HUES64 (cell line): ENCODE data around the gene PEX13.
A peak's percentile ranks its signal among the peaks of the same experiment; 100 is the strongest.
"Not testable (repeated sequence)": the region's sequence is repeated elsewhere in the genome, so short reads cannot be mapped to it uniquely, and the experiment has no call there.

Experiments used
- H3K27ac ChIP-seq: 2 replicates; pipeline ENCODE4 v1.7.0; 2013; ENCODE audit warnings: low read depth, low read length, inconsistent platforms
- H3K27me3 ChIP-seq: 2 replicates; pipeline ENCODE4 v1.6.1; 2013; ENCODE audit warnings: mild to moderate bottlenecking, low read length; ENCODE audit not compliant: insufficient read depth
- H3K36me3 ChIP-seq: 2 replicates; pipeline ENCODE4 v1.6.1; 2013; ENCODE audit warnings: mild to moderate bottlenecking, low read length; ENCODE audit not compliant: insufficient read depth
- H3K4me1 ChIP-seq: 2 replicates; pipeline ENCODE4 v1.6.1; 2013; ENCODE audit warnings: mild to moderate bottlenecking, low read length, moderate library complexity; ENCODE audit not compliant: insufficient read depth
- H3K4me3 ChIP-seq: 2 replicates; pipeline ENCODE4 v1.5.1; 2013; ENCODE audit warnings: mild to moderate bottlenecking, low read length, moderate library complexity
- H3K9ac ChIP-seq: 2 replicates; pipeline ENCODE4 v1.6.1; 2013; ENCODE audit warnings: mild to moderate bottlenecking, low read depth, low read length
- H3K9me3 ChIP-seq: 2 replicates; pipeline ENCODE4 v1.6.1; 2013; ENCODE audit warnings: low read depth, low read length; ENCODE audit not compliant: insufficient read depth
- WGBS: fragments of 150-250, 120-280 bp; methylation state at CpG from one replicate; pipeline ENCODE4 v1.1.7; 2013; ENCODE audit warnings: missing lambda C conversion rate; 5-methylcytosine and 5-hydroxymethylcytosine counted together

Gene PEX13

GRCh38 chr2:61011678-61012077 lies 5.8 kb upstream of the PEX13 start:
- Histone ChIP-seq H3K4me3 (no peak overlapping the region), H3K9me3 (no peaks in the 10 kb centered on the region), H3K9ac (no peak overlapping the region), H3K27ac (no peak overlapping the region), H3K4me1 (no peaks in the 10 kb centered on the region), H3K27me3 (no peaks in the 10 kb centered on the region), H3K36me3 (no peaks in the 10 kb centered on the region)
- WGBS = 100% methylated on average over 1 of the region's 1 CpG

DNA sequence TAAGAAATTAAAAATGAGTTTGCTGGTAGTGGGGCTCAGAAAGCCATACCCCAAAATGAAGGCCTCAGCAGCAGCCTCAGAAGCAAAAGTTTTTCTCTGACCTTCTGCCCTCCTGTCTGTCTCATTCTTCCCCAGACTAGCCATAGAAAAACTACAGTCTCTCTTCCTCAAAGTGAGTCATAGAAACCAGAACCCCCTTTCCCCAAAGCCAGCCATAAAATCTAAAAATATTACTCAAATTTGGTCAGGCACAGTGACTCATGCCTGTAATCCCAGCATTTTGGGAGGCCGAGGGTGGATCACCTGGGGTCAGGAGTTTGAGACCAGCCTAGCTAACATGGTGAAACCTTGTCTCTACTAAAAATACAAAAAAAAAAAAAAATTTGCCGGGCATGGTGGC lies 5.2 kb upstream of the PEX13 start:
- H3K27me3 ChIP-seq, H3K4me3 ChIP-seq, H3K9ac ChIP-seq, H3K36me3 ChIP-seq, H3K4me1 ChIP-seq, H3K9me3 ChIP-seq, H3K27ac ChIP-seq: not testable (repeated sequence)
- 94% methylated on average over 2 of the region's 2 CpGs for WGBS

- Histone ChIP-seq H3K27ac (no peak overlapping the region), H3K9ac (no peak overlapping the region), H3K4me1 (no peaks in the 10 kb centered on the region), H3K27me3 (no peaks in the 10 kb centered on the region), H3K36me3 (no peaks in the 10 kb centered on the region), H3K9me3 (no peaks in the 10 kb centered on the region), H3K4me3 (no peak overlapping the region)
- 88% methylated on average over 3 of the region's 3 CpGs for WGBS
Observed at GRCh38 chr2:61013382-61013781, 4.1 kb upstream of the PEX13 start.

GRCh38 chr2:61014763-61015162 lies 2.8 kb upstream of the PEX13 start:
- Histone ChIP-seq H3K4me1 (peaks cover 12% of the 10 kb centered on the region; the same call in 1 of the 2 replicates), H3K36me3 (no peaks in the 10 kb centered on the region), H3K9ac (no peak overlapping the region), H3K9me3 (no peaks in the 10 kb centered on the region), H3K4me3 (no peak overlapping the region), H3K27me3 (no peaks in the 10 kb centered on the region), H3K27ac (no peak overlapping the region)
- WGBS = 89% methylated on average over 3 of the region's 3 CpGs

DNA sequence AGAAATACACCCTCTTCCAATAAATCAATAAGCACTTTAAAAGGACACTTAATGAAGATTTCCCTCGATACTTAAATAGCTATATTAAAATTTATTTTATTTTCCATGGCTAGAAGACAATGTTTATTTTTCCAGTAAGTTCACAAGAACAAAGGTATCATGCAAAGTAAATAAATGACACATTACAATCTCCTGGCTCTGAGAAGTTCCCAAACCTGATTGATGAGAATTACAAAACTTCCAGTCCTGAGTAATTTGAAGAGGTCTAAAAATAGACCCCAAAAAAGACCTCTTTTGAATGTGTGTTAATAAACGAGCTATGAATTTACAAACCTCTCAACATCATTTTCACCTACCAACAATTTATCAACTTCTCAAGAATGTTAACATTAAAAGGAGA lies 1.5 kb upstream of the PEX13 start:
- Histone ChIP-seq H3K9me3 (no peaks in the 10 kb centered on the region), H3K9ac (peak overlapping the region; percentile 96; the same call in 1 of the 2 replicates), H3K27me3 (no peaks in the 10 kb centered on the region), H3K4me3 (peak overlapping the region; percentile 96), H3K36me3 (no peaks in the 10 kb centered on the region), H3K27ac (no peak overlapping the region), H3K4me1 (peaks cover 12% of the 10 kb centered on the region; the same call in 1 of the 2 replicates)
- no CpG with 5 or more reads among the region's 2 CpGs for WGBS

- Histone ChIP-seq H3K4me3 (peak overlapping the region; percentile 96), H3K36me3 (no peaks in the 10 kb centered on the region), H3K9ac (peak overlapping the region; percentile 96), H3K27me3 (no peaks in the 10 kb centered on the region), H3K27ac (peak overlapping the region; percentile 98), H3K9me3 (no peaks in the 10 kb centered on the region), H3K4me1 (peaks cover 15% of the 10 kb centered on the region; the same call in 1 of the 2 replicates)
- 5% methylated on average over 14 of the region's 16 CpGs for WGBS
Observed at GRCh38 chr2:61016392-61017002, 1.0 kb upstream of the PEX13 start.

DNA sequence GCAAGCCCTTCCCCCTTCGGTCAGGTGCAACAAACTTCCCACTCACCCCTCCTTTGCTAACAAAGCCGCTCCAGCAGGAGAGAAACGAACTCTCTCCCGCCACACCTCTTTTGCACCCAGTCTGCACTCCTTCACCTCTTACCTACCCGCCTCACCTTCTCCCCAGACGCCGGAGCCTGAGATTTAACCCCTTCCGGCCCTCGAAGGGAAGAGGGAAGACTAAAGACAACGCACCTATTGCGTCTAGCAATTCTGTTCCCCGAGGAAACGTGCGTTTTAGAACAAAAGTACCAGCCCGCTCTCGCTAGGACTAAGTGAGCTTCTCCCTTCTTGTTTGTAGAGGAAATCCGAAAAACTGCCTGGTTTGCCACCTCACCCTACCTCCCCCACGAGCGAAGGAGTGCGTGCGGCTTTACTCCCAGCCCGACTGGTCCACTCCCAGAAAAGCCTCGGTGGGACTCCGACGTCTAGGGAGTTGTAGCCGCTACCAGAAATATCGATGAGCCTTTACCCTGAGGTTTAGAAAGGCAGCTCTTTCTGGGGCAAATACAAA lies 441 bp upstream of the PEX13 start:
- H3K4me3 ChIP-seq = peak overlapping the region; percentile 96
- WGBS = under 1% methylated on average over 27 of the region's 27 CpGs

DNA sequence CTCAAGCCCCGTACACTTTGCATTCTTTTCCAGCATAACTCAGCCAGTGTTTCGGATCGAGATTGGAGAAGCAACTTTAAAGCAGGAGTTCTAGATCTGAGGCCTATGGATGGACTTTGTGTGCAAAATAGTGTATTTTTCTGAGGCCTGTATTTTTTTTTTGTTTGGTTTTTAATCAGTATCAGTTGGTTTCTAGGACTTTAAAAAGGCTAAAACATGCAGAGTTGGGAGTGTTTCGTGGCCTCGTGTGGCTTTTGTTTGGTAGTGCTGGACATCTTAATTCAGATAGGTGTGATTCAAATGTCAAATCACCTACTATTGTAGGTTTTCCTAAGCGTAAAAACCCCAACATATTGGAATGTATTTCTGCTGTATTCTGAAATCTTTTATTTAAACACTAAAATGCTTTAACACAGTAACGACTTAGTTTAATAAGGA lies 817 bp downstream of the PEX13 start:
- H3K4me3 ChIP-seq = peak overlapping the region; percentile 96
- no peaks in the 10 kb centered on the region for H3K27me3 ChIP-seq
- peaks cover 15% of the 10 kb centered on the region; the same call in 1 of the 2 replicates for H3K4me1 ChIP-seq
- peaks cover 7% of the 10 kb centered on the region; the same call in 1 of the 2 replicates for H3K36me3 ChIP-seq
- 0% methylated on average over 5 of the region's 7 CpGs for WGBS
- no peaks in the 10 kb centered on the region for H3K9me3 ChIP-seq
- peak overlapping the region; percentile 96 for H3K9ac ChIP-seq
- H3K27ac ChIP-seq = peak overlapping the region; percentile 98; the same call in 1 of the 2 replicates

More for the DNA sequence above, 441 bp upstream of the PEX13 start:
- Histone ChIP-seq H3K9ac (peak overlapping the region; percentile 96), H3K27me3 (no peaks in the 10 kb centered on the region), H3K27ac (peak overlapping the region; percentile 98), H3K4me1 (peaks cover 15% of the 10 kb centered on the region; the same call in 1 of the 2 replicates), H3K36me3 (peaks cover under 1% of the 10 kb centered on the region; the same call in 1 of the 2 replicates), H3K9me3 (no peaks in the 10 kb centered on the region)

GRCh38 chr2:61018798-61019197 lies 1.3 kb downstream of the PEX13 start:
- WGBS = 40% methylated on average over 2 of the region's 6 CpGs
- H3K36me3 ChIP-seq = peaks cover 9% of the 10 kb centered on the region; the same call in 1 of the 2 replicates
- peaks cover 15% of the 10 kb centered on the region; the same call in 1 of the 2 replicates for H3K4me1 ChIP-seq
- peak overlapping the region; percentile 96 for H3K9ac ChIP-seq
- no peaks in the 10 kb centered on the region for H3K9me3 ChIP-seq
- H3K4me3 ChIP-seq = peak overlapping the region; percentile 96
- no peaks in the 10 kb centered on the region for H3K27me3 ChIP-seq
- H3K27ac ChIP-seq = no peak overlapping the region

GRCh38 chr2:61021228-61021660 lies 3.7 kb downstream of the PEX13 start:
- no peaks in the 10 kb centered on the region for H3K9me3 ChIP-seq
- 93% methylated on average over 6 of the region's 6 CpGs for WGBS
- no peaks in the 10 kb centered on the region for H3K27me3 ChIP-seq
- no peak overlapping the region for H3K4me3 ChIP-seq
- no peak overlapping the region for H3K9ac ChIP-seq
- peaks cover 12% of the 10 kb centered on the region; the same call in 1 of the 2 replicates for H3K36me3 ChIP-seq
- peaks cover 15% of the 10 kb centered on the region; the same call in 1 of the 2 replicates for H3K4me1 ChIP-seq
- no peak overlapping the region for H3K27ac ChIP-seq

GRCh38 chr2:61023670-61024069 lies 6.2 kb downstream of the PEX13 start:
- Histone ChIP-seq H3K9me3 (no peaks in the 10 kb centered on the region), H3K9ac (no peak overlapping the region), H3K4me3 (no peak overlapping the region), H3K36me3 (peaks cover 12% of the 10 kb centered on the region; the same call in 1 of the 2 replicates), H3K4me1 (peaks cover 12% of the 10 kb centered on the region; the same call in 1 of the 2 replicates), H3K27ac (no peak overlapping the region), H3K27me3 (no peaks in the 10 kb centered on the region)
- 87% methylated on average over 4 of the region's 4 CpGs for WGBS
